ENCODE data around the gene PRPF40B.

PRPF40B gene

GRCh38 chr12:49624921-49625577 is 1.7 kb downstream of the PRPF40B start:
- no CpG with 5 or more reads among the region's 4 CpGs for WGBS, 2 donors (ENCODE audit: extremely low coverage in 2 of 2, insufficient read length in 2 of 2, insufficient replicate concordance in 1 of 2)
- no peak overlapping the region for H2BK5ac ChIP-seq (ENCODE audit: low read length)

GRCh38 chr12:49626169-49626835 is 2.9 kb downstream of the PRPF40B start:
- Histone ChIP-seq H3K9me3 (replicated peaks in 1 of 2; ENCODE audit: control insufficient read depth in 2 of 2, insufficient read depth in 1 of 2, low read depth in 1 of 2, low read length in 2 of 2) (no peaks in the 10 kb centered on the region), H3K18ac (ENCODE audit: low read length) (no peak overlapping the region), H3K27me3 (ENCODE audit: control insufficient read depth in 3 of 3, insufficient read depth in 3 of 3, low read depth in 1 of 3, low read length in 3 of 3) (no peaks in the 10 kb centered on the region), H4K8ac (ENCODE audit: low read depth, low read length) (no peak overlapping the region), H2BK12ac (ENCODE audit: low read length) (no peak overlapping the region), H3K36me3 (replicated peaks in 1 of 2; ENCODE audit: control insufficient read depth in 2 of 2, insufficient read depth in 2 of 2, low read length in 2 of 2) (no peaks in the 10 kb centered on the region), H3K9ac (ENCODE audit: low read depth, low read length, poor library complexity) (no peak overlapping the region), H4K91ac (ENCODE audit: low read depth, low read length, poor library complexity) (no peak overlapping the region), H2BK15ac (ENCODE audit: low read length) (no peak overlapping the region), H2AK5ac (ENCODE audit: low read depth, low read length) (no peak overlapping the region), H2BK120ac (ENCODE audit: low read depth, low read length) (no peak overlapping the region), H3K4ac (ENCODE audit: low read length) (no peak overlapping the region), H3K27ac (replicated peaks; ENCODE audit: low read length) (no peak overlapping the region), H2AFZ (ENCODE audit: low read length) (no peak overlapping the region), H3K14ac (ENCODE audit: low read length) (no peak overlapping the region), H2BK5ac (ENCODE audit: low read length) (no peak overlapping the region), H3K79me1 (ENCODE audit: low read depth, low read length) (no peaks in the 10 kb centered on the region), H3K4me1 (ENCODE audit: control insufficient read depth in 2 of 2, insufficient read depth in 1 of 2, low read depth in 1 of 2, low read length in 2 of 2) (peaks cover 5 to 9% of the 10 kb centered on the region in 2 donors), H3K23ac (ENCODE audit: low read depth, low read length, poor library complexity) (no peak overlapping the region), H3K4me3 (ENCODE audit: low read length in 2 of 2) (no peak overlapping the region), H3K4me2 (ENCODE audit: insufficient read depth, low read length, poor library complexity, severe bottlenecking) (no peak overlapping the region)
- WGBS, 2 donors (ENCODE audit: extremely low coverage in 2 of 2, insufficient read length in 2 of 2, insufficient replicate concordance in 1 of 2), result no CpG with 5 or more reads among the region's 6 CpGs
- no peak for DNase-seq (ENCODE audit: low spot score)

More at GRCh38 chr12:49624921-49625577, 1.7 kb downstream of the PRPF40B start:
- H4K8ac ChIP-seq (ENCODE audit: low read depth, low read length), result no peak overlapping the region
- H3K27ac ChIP-seq (replicated peaks; ENCODE audit: low read length), result no peak overlapping the region
- no peak overlapping the region for H2BK15ac ChIP-seq (ENCODE audit: low read length)
- no peak overlapping the region for H3K9ac ChIP-seq (ENCODE audit: low read depth, low read length, poor library complexity)
- no peak overlapping the region for H4K91ac ChIP-seq (ENCODE audit: low read depth, low read length, poor library complexity)
- no peak overlapping the region for H2BK12ac ChIP-seq (ENCODE audit: low read length)
- no peak overlapping the region for H3K23ac ChIP-seq (ENCODE audit: low read depth, low read length, poor library complexity)
- no peak overlapping the region for H2AK5ac ChIP-seq (ENCODE audit: low read depth, low read length)
- H3K36me3 ChIP-seq (replicated peaks in 1 of 2; ENCODE audit: control insufficient read depth in 2 of 2, insufficient read depth in 2 of 2, low read length in 2 of 2), result no peaks in the 10 kb centered on the region
- H2AFZ ChIP-seq (ENCODE audit: low read length), result no peak overlapping the region
- H3K18ac ChIP-seq (ENCODE audit: low read length), result no peak overlapping the region
- no peaks in the 10 kb centered on the region for H3K9me3 ChIP-seq (replicated peaks in 1 of 2; ENCODE audit: control insufficient read depth in 2 of 2, insufficient read depth in 1 of 2, low read depth in 1 of 2, low read length in 2 of 2)
- no peak overlapping the region for H2BK120ac ChIP-seq (ENCODE audit: low read depth, low read length)
- H3K4ac ChIP-seq (ENCODE audit: low read length), result no peak overlapping the region
- no peak overlapping the region for H3K14ac ChIP-seq (ENCODE audit: low read length)
- no peak for DNase-seq (ENCODE audit: low spot score)
- no peaks in the 10 kb centered on the region for H3K79me1 ChIP-seq (ENCODE audit: low read depth, low read length)
- no peak overlapping the region for H3K4me3 ChIP-seq (ENCODE audit: low read length in 2 of 2)
- H3K4me2 ChIP-seq (ENCODE audit: insufficient read depth, low read length, poor library complexity, severe bottlenecking), result no peak overlapping the region
- H3K4me1 ChIP-seq (ENCODE audit: control insufficient read depth in 2 of 2, insufficient read depth in 1 of 2, low read depth in 1 of 2, low read length in 2 of 2), result peaks cover 6 to 9% of the 10 kb centered on the region in 2 donors
- no peaks in the 10 kb centered on the region for H3K27me3 ChIP-seq (ENCODE audit: control insufficient read depth in 3 of 3, insufficient read depth in 3 of 3, low read depth in 1 of 3, low read length in 3 of 3)

- H3K36me3 ChIP-seq (replicated peaks in 1 of 2; ENCODE audit: control insufficient read depth in 2 of 2, insufficient read depth in 2 of 2, low read length in 2 of 2), result peaks cover 0 to 5% of the 10 kb centered on the region in 2 donors
- no peak overlapping the region for H3K23ac ChIP-seq (ENCODE audit: low read depth, low read length, poor library complexity)
- H3K27me3 ChIP-seq (ENCODE audit: control insufficient read depth in 3 of 3, insufficient read depth in 3 of 3, low read depth in 1 of 3, low read length in 3 of 3), result no peaks in the 10 kb centered on the region
- H3K9ac ChIP-seq (ENCODE audit: low read depth, low read length, poor library complexity), result no peak overlapping the region
- no peak overlapping the region for H4K8ac ChIP-seq (ENCODE audit: low read depth, low read length)
- no peak overlapping the region for H2BK120ac ChIP-seq (ENCODE audit: low read depth, low read length)
- H3K4ac ChIP-seq (ENCODE audit: low read length), result no peak overlapping the region
- no CpG with 5 or more reads among the region's 1 CpG for WGBS, 2 donors (ENCODE audit: extremely low coverage in 2 of 2, insufficient read length in 2 of 2, insufficient replicate concordance in 1 of 2)
- H3K4me1 ChIP-seq (ENCODE audit: control insufficient read depth in 2 of 2, insufficient read depth in 1 of 2, low read depth in 1 of 2, low read length in 2 of 2), result peaks cover 5% of the 10 kb centered on the region in 2 donors
- H3K4me3 ChIP-seq (ENCODE audit: low read length in 2 of 2), result no peak overlapping the region
- H2AK5ac ChIP-seq (ENCODE audit: low read depth, low read length), result no peak overlapping the region
- no peak overlapping the region for H3K18ac ChIP-seq (ENCODE audit: low read length)
- no peak overlapping the region for H3K4me2 ChIP-seq (ENCODE audit: insufficient read depth, low read length, poor library complexity, severe bottlenecking)
- no peak overlapping the region for H2AFZ ChIP-seq (ENCODE audit: low read length)
- DNase-seq (ENCODE audit: low spot score), result no peak
- no peak overlapping the region for H4K91ac ChIP-seq (ENCODE audit: low read depth, low read length, poor library complexity)
- H2BK5ac ChIP-seq (ENCODE audit: low read length), result no peak overlapping the region
- no peak overlapping the region for H3K27ac ChIP-seq (replicated peaks; ENCODE audit: low read length)
- H2BK12ac ChIP-seq (ENCODE audit: low read length), result no peak overlapping the region
- no peaks in the 10 kb centered on the region for H3K9me3 ChIP-seq (replicated peaks in 1 of 2; ENCODE audit: control insufficient read depth in 2 of 2, insufficient read depth in 1 of 2, low read depth in 1 of 2, low read length in 2 of 2)
- no peak overlapping the region for H2BK15ac ChIP-seq (ENCODE audit: low read length)
- no peak overlapping the region for H3K14ac ChIP-seq (ENCODE audit: low read length)
- no peaks in the 10 kb centered on the region for H3K79me1 ChIP-seq (ENCODE audit: low read depth, low read length)
Observed at GRCh38 chr12:49626836-49627235, 3.5 kb downstream of the PRPF40B start.

GRCh38 chr12:49627752-49628360 is 4.5 kb downstream of the PRPF40B start:
- Histone ChIP-seq H3K4me3 (ENCODE audit: low read length in 2 of 2) (no peak overlapping the region), H4K91ac (ENCODE audit: low read depth, low read length, poor library complexity) (no peak overlapping the region), H2BK15ac (ENCODE audit: low read length) (no peak overlapping the region), H3K23ac (ENCODE audit: low read depth, low read length, poor library complexity) (no peak overlapping the region), H3K14ac (ENCODE audit: low read length) (no peak overlapping the region), H2BK12ac (ENCODE audit: low read length) (no peak overlapping the region), H2BK5ac (ENCODE audit: low read length) (no peak overlapping the region), H3K9ac (ENCODE audit: low read depth, low read length, poor library complexity) (no peak overlapping the region), H3K9me3 (replicated peaks in 1 of 2; ENCODE audit: control insufficient read depth in 2 of 2, insufficient read depth in 1 of 2, low read depth in 1 of 2, low read length in 2 of 2) (no peaks in the 10 kb centered on the region), H3K79me1 (ENCODE audit: low read depth, low read length) (no peaks in the 10 kb centered on the region), H3K4me2 (ENCODE audit: insufficient read depth, low read length, poor library complexity, severe bottlenecking) (no peak overlapping the region), H3K18ac (ENCODE audit: low read length) (no peak overlapping the region), H3K27me3 (ENCODE audit: control insufficient read depth in 3 of 3, insufficient read depth in 3 of 3, low read depth in 1 of 3, low read length in 3 of 3) (no peaks in the 10 kb centered on the region), H3K36me3 (replicated peaks in 1 of 2; ENCODE audit: control insufficient read depth in 2 of 2, insufficient read depth in 2 of 2, low read length in 2 of 2) (peaks cover 0 to 9% of the 10 kb centered on the region in 2 donors), H3K27ac (replicated peaks; ENCODE audit: low read length) (no peak overlapping the region), H4K8ac (ENCODE audit: low read depth, low read length) (no peak overlapping the region), H3K4me1 (ENCODE audit: control insufficient read depth in 2 of 2, insufficient read depth in 1 of 2, low read depth in 1 of 2, low read length in 2 of 2) (no peaks in the 10 kb centered on the region), H2AFZ (ENCODE audit: low read length) (no peak overlapping the region), H3K4ac (ENCODE audit: low read length) (no peak overlapping the region), H2AK5ac (ENCODE audit: low read depth, low read length) (no peak overlapping the region), H2BK120ac (ENCODE audit: low read depth, low read length) (no peak overlapping the region)
- WGBS, 2 donors (ENCODE audit: extremely low coverage in 2 of 2, insufficient read length in 2 of 2, insufficient replicate concordance in 1 of 2), result no CpG with 5 or more reads among the region's 3 CpGs
- no peak for DNase-seq (ENCODE audit: low spot score)

Data from neuronal stem cell (in vitro differentiated cells).